ENCODE measurements around the gene USP48.
"Not testable (repeated sequence)": the region's sequence is repeated elsewhere in the genome, so short reads cannot be mapped to it uniquely, and the experiment has no call there.

USP48 gene

GRCh38 chr1:21648352-21648730, 134.6 kb downstream of the USP48 start:
- DNase-seq: no peak

- DNase-seq: no peak
Observed at GRCh38 chr1:21647431-21648351, 135.3 kb downstream of the USP48 start.

- DNase-seq: no peak
Observed at GRCh38 chr1:21645550-21645949, 137.4 kb downstream of the USP48 start.

DNA sequence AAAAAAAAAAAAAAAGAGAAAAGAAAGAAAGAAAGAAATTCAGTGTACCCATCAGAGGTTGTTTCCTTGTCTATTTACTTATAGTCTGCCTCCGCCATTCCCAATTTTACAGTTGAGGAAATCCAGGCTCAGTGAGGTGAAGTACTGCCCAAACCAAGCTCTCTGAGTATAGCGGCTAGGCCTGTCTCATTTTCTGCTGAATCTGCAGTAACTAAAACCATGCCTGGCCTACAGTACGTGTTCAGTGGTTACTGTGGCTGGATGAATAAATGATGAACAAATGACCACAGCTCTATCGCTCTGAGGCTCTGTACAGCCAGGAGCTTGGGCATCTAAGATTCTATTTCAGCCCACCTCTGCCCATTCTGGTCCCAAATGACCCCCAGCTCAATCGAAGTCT, 138.0 kb downstream of the USP48 start:
- DNase-seq: no peak

- DNase-seq: no peak
Observed at GRCh38 chr1:21644348-21644747, 138.6 kb downstream of the USP48 start.

DNA sequence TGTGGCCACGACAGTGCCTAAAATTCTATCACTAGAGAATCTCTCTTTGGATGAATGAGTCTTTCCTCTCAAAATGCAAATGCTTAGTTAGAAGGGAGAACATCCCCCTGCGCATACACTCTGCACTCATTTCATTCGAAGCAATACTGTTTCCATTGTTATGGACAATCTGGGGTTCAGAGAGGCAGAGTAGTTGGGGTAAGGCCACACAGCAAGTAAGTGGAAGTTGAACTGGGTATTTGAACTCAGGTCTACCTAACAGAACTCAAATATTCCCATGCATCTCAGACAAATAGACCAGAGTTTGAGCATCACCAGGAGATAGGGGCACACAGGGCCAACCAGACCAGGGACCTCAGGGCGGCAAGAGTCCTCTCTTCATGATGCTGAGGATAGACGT, 139.3 kb downstream of the USP48 start:
- DNase-seq: no peak

DNA sequence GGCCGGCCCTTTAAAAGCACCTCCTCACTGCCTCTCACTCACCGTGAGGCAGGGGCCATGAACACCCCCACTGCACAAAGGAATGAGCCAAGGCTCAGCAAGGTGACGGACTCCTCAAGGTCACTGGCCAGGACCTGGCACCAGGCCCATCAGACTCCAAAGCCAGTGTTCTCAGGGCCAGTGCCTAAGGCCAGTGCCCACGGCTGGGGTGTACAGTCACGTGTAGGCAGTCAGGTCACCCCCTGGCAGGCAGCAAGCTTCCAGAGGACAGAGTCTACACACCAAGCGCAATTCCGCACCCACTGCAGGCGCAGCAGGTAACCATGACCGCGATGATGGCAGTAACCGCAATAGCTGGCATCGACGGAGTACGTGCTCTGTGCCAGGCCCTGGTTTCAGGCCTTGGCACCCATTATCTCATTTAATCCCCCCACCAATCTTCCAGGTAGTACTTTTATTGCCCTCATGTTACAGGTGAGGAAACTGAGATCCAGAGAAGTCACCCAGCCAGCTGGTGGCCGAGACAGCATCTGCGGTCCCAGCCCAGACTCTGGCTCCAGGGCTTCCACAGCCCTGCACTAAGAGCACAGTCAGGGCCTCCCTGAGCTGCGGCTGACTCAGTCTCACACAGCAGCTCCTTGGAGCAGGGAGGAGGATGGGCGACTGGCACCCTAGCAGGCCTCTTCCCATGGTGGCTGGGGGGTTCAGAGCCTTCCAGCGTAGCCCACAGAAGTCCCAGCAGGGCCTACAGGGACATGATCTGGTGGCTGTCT, 140.8 kb downstream of the USP48 start:
- no peak for DNase-seq

- DNase-seq: no peak
Observed at GRCh38 chr1:21641537-21641936, 141.4 kb downstream of the USP48 start.

DNA sequence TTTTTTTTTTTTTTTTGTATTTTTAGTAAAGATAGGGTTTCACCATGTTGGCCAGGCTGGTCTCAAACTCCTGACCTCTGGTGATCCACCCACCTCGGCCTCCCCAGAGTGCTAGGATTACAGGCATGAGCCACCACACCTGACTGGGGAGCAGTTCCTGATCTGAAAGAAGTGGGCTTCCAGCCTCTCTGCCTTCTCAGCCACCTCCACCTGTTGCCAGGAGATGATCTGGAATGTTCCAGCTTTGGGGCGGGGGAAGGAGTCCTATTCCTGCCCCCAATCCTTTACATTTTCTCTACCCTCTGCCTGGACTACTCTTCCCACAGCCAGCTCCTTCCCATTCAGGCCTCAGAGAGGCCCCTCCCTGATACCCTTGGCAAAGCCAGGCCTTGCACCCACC, 141.9 kb downstream of the USP48 start:
- DNase-seq: no peak

GRCh38 chr1:21640653-21641052, 142.3 kb downstream of the USP48 start:
- no peak for DNase-seq

- DNase-seq: no peak
Observed at GRCh38 chr1:21639594-21640041, 143.3 kb downstream of the USP48 start.

DNA sequence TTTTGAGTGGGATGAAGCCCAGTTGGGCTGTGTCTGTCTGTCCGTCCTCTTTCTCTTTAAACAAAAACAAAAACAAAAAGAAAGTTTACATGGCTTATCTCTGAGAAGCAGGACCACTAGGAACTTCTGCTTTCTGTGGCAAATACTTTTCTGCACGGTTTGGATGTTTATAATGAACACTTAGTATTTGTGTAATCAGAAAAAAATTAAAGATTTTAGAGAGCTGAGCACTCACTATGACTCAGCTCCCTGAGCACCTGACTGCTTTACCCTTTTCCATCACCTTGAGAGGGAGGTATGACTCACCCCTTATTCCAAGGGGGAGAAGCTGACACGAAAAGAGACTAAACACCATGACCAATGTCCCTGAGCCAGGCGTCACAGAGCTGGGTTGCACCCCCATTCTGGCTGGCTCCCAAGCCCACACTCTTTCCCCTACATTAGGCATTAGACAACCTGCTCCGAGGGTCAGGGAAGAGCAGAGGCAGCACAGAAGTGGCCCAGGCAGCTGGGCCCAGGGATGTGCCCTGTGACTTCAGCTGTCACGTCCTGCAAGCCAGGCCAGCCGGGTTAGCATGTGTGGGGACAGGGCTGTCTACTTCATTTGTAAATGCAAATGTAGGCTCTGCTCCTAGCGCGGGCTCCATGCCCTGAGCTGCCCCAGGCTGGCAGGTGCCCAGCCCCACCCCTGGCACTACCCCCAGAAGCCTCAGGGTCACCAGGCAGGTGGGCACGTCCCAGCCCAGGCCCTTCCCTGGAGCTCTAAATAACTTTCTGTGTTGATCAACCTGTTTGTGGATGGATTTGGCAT, 144.2 kb downstream of the USP48 start:
- peak; percentile 63 for DNase-seq

- DNase-seq: no peak
Observed at GRCh38 chr1:21637514-21637913, 145.4 kb downstream of the USP48 start.

- DNase-seq: no peak
Observed at GRCh38 chr1:21636029-21636428, 146.9 kb downstream of the USP48 start.

GRCh38 chr1:21634806-21635535, 148.0 kb downstream of the USP48 start:
- no peak for DNase-seq

DNA sequence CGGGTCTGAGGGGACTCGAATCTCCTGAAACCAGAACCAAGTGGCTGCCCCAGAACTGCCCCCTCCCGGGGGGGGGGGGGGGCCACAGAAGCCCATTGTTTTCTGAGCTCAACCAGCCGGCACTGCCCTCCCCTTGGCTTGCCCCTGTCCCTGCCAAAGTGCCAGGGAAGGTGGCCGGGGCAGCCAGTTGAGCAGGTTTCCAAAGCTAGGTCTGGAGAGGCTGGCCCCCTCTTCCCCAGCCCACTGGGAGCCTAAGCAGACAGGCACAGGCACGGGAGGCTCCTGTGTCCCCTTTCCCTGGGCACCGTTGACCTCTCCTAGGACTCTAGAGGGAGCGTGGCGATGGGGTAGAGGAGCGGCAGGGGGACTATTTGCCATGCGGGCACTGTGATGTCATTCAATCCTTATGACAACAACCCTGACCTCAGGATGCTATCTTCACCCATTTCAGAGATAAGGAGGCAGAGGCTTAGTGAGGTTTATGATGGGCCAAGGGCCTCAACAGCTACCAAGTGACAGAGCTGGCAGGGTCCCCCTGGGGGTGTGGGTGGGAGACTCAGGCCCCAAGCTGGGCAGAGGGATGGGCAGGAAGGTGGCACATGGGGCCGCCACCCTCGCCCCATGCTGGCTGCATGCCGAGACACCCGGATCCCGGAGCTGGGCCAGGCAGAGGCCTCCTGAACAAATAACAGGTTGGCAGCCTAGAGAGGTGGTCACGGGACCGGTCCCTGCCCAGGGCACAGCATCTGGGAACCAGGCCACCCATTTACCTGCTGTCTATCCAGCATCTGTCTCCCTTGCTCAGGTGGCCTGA, 148.8 kb downstream of the USP48 start:
- DNase-seq: no peak

DNA sequence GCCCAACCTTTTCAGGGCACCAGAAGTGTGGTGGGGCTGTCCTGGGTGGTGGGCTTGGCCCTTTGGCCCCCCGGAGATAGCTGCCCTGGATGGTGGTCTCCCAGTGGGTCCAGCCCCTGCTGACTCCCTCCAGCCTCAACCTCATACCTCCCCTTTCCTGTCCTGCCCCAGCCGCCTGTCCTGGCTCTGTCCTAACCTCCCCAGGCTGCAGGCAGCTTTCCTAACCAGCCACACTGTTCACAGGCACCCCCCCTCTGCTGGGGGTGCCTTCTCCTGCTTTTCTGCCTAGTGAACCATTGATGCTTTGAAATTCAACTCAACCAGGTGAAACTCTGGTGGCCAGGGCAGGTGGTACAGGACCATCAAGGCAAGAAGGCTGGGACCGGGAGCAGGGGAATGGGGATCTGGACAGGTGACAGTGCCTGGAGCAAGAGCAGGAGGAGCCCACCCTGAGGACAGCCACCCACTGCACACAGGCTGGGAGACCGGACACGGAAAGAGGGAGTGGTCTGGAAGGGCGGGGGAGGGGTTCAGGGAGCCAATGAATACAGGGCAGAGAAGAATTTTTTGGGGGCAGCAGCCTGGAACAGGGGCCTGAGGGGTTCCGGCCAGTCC, 149.7 kb downstream of the USP48 start:
- DNase-seq: no peak

GRCh38 chr1:21631944-21632887, 150.7 kb downstream of the USP48 start:
- no peak for DNase-seq

- DNase-seq: not testable (repeated sequence)
Observed at GRCh38 chr1:21631590-21631943, 151.4 kb downstream of the USP48 start.

Measured in NCI-H2171 treated with DMSO at 0.1 percent for 48 hours (cell line).